Hepatocyte (in vitro differentiated cells): Measurements from ENCODE around the gene XYLT1. TPM values are rescaled to one million over a fixed set of nuclear protein-coding genes. Genes with fewer than 3 reads are reported as not detected.

Experiments
- DNase-seq: peaks from one replicate; pipeline ENCODE4 v3.0.0-alpha.2; 2016; ENCODE audit warnings: low spot score
- H2AFZ ChIP-seq: fragments of 200-600 bp; sonication (generic); 2 replicates; pipeline ENCODE4 v1.6.0; 2016; ENCODE audit warnings: antibody characterized with exemption, mild to moderate bottlenecking
- H3K27ac ChIP-seq: fragments of 200-600 bp; sonication (generic); 2 replicates; pipeline ENCODE4 v1.5.1; 2016; ENCODE audit warnings: mild to moderate bottlenecking
- H3K27me3 ChIP-seq: fragments of 200-600 bp; sonication (generic); 2 replicates; pipeline ENCODE4 v1.6.1; 2016
- H3K36me3 ChIP-seq: fragments of 200-600 bp; sonication (generic); replicated peaks from 2 replicates; pipeline ENCODE4 v1.5.1; 2016; ENCODE audit warnings: low read depth; ENCODE audit not compliant: insufficient read depth
- H3K4me1 ChIP-seq: fragments of 200-600 bp; sonication (generic); 2 replicates; pipeline ENCODE4 v1.5.1; 2016; ENCODE audit warnings: mild to moderate bottlenecking, moderate library complexity; ENCODE audit not compliant: insufficient read depth
- H3K4me2 ChIP-seq: fragments of 200-600 bp; sonication (generic); 2 replicates; pipeline ENCODE4 v1.6.0; 2016
- H3K4me3 ChIP-seq: fragments of 200-600 bp; sonication (generic); 2 replicates; pipeline ENCODE4 v1.5.1; 2016; ENCODE audit warnings: mild to moderate bottlenecking
- H3K79me2 ChIP-seq: fragments of 200-600 bp; sonication (generic); 2 replicates; pipeline ENCODE4 v1.6.0; 2017; ENCODE audit warnings: mild to moderate bottlenecking
- H3K9me2 ChIP-seq: fragments of 200-600 bp; sonication (generic); replicated peaks from 2 replicates; pipeline ENCODE4 v1.6.0; 2017; ENCODE audit warnings: mild to moderate bottlenecking; ENCODE audit not compliant: insufficient read depth
- H3K9me3 ChIP-seq: fragments of 200-600 bp; sonication (generic); 2 replicates; pipeline ENCODE4 v1.5.1; 2016; ENCODE audit warnings: low read depth, mild to moderate bottlenecking
- H4K20me1 ChIP-seq: fragments of 200-600 bp; sonication (generic); 2 replicates; pipeline ENCODE4 v1.6.0; 2016; ENCODE audit warnings: mild to moderate bottlenecking; ENCODE audit not compliant: insufficient read depth, poor library complexity, severe bottlenecking
- EZH2 ChIP-seq: fragments of 200-600 bp; sonication (generic); IDR thresholded peaks from 2 replicates; pipeline ENCODE4 v1.6.1; 2016; ENCODE audit warnings: antibody characterized with exemption, mild to moderate bottlenecking, borderline replicate concordance
- EZH2phosphoT487 ChIP-seq: fragments of 200-600 bp; sonication (generic); IDR thresholded peaks from one replicate; pipeline ENCODE4 v1.6.1; 2018; ENCODE audit warnings: antibody characterized with exemption, mild to moderate bottlenecking, low read depth, moderate library complexity; ENCODE audit not compliant: unreplicated experiment, severe bottlenecking
- WGBS: methylation state at CpG from one replicate; pipeline ENCODE4 v1.1.6; 2016; ENCODE audit warnings: low lambda C conversion rate; ENCODE audit errors: missing lambda C conversion rate; 5-methylcytosine and 5-hydroxymethylcytosine counted together
- polyA plus RNA-seq: library from polyadenylated mRNA; unstranded; fragments of >200 nt; fragmentation: Nextera tagmentation; extraction: Ambion mirVana; gene quantifications from 2 replicates; pipeline ENCODE4 v1.2.1, GENCODE V29; 2016
- total RNA-seq: library from RNA; depleted of rRNA; stranded (reverse); fragments of >200 nt; gene quantifications from 2 replicates; pipeline ENCODE4 v1.2.3, GENCODE V29; 2014
- TF ChIP-seq, protein P1 (sequence below): fragments of 200-600 bp; sonication (generic); IDR thresholded peaks from 2 replicates; pipeline ENCODE4 v1.5.1; 2016; ENCODE audit warnings: antibody characterized with exemption, mild to moderate bottlenecking; ENCODE audit not compliant: poor library complexity

Gene XYLT1
- total and polyA plus RNA-seq, 2 experiments from 2014 or later: 6.9 to 13.7 TPM

DNA sequence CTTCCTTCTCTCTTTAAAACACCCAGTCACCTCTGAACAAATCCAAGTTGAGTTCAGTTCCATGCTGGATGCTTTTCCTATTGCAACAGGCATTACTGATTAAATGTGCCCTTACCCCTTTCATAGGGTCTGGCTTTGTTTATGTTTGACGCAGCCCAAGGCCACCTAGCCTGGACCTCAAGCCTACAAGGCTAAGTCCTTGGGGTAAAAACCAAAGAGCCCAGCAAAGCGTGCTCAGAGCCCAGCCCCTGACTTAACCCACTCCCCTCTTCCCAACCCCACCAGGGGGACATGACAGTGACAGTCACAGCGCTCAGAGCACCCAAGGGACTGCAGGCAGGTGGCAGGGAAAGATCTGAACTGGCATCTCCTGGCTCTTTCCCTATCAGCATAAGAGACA, 200.6 kb downstream of the XYLT1 start:
- TF ChIP-seq EZH2 (no peak), EZH2phosphoT487 (no peak)
- TF ChIP-seq, protein P1, sequence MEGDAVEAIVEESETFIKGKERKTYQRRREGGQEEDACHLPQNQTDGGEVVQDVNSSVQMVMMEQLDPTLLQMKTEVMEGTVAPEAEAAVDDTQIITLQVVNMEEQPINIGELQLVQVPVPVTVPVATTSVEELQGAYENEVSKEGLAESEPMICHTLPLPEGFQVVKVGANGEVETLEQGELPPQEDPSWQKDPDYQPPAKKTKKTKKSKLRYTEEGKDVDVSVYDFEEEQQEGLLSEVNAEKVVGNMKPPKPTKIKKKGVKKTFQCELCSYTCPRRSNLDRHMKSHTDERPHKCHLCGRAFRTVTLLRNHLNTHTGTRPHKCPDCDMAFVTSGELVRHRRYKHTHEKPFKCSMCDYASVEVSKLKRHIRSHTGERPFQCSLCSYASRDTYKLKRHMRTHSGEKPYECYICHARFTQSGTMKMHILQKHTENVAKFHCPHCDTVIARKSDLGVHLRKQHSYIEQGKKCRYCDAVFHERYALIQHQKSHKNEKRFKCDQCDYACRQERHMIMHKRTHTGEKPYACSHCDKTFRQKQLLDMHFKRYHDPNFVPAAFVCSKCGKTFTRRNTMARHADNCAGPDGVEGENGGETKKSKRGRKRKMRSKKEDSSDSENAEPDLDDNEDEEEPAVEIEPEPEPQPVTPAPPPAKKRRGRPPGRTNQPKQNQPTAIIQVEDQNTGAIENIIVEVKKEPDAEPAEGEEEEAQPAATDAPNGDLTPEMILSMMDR: no peak
- no peaks in the 10 kb centered on the region for H4K20me1 ChIP-seq
- peak overlapping the region; percentile 37 for H3K27ac ChIP-seq
- no peak overlapping the region for H2AFZ ChIP-seq
- no peak overlapping the region for H3K4me3 ChIP-seq
- H3K27me3 ChIP-seq: no peaks in the 10 kb centered on the region
- no peaks in the 10 kb centered on the region for H3K36me3 ChIP-seq
- 88% methylated on average over 3 of the region's 3 CpGs for WGBS
- H3K4me2 ChIP-seq: peak overlapping the region; percentile 44
- no peaks in the 10 kb centered on the region for H3K9me3 ChIP-seq
- no peaks in the 10 kb centered on the region for H3K9me2 ChIP-seq
- peaks cover 15% of the 10 kb centered on the region for H3K79me2 ChIP-seq
- peaks cover 28% of the 10 kb centered on the region for H3K4me1 ChIP-seq
- no peak for DNase-seq

DNA sequence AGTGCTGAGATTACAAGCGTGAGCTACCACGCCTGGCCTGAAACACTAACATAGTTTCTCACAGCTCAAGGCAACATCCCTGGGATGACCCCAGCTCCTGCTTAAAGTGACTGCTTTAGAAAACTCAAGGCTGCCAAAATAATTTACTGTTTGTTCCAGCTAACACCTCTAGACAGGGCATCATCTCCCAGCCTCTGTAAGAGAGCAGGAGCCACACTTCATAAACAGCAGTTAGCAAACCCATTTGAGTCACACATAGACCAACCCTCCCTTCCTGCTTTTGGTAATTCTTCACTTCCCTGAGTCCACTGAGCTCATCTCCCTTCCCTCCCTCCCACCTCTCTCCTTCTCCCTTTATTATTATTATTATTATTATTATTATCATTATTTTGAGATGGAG, 201.3 kb downstream of the XYLT1 start:
- Histone ChIP-seq H3K9me2 (no peaks in the 10 kb centered on the region), H3K4me1 (peaks cover 22% of the 10 kb centered on the region), H3K79me2 (peaks cover 15% of the 10 kb centered on the region), H3K4me2 (no peak overlapping the region), H3K27me3 (no peaks in the 10 kb centered on the region), H2AFZ (no peak overlapping the region), H4K20me1 (no peaks in the 10 kb centered on the region), H3K27ac (no peak overlapping the region), H3K36me3 (no peaks in the 10 kb centered on the region), H3K4me3 (no peak overlapping the region), H3K9me3 (no peaks in the 10 kb centered on the region)
- 94% methylated on average over 2 of the region's 2 CpGs for WGBS
- no peak for TF ChIP-seq EZH2phosphoT487
- no peak for TF ChIP-seq EZH2
- TF ChIP-seq, protein P1: no peak
- no peak for DNase-seq

DNA sequence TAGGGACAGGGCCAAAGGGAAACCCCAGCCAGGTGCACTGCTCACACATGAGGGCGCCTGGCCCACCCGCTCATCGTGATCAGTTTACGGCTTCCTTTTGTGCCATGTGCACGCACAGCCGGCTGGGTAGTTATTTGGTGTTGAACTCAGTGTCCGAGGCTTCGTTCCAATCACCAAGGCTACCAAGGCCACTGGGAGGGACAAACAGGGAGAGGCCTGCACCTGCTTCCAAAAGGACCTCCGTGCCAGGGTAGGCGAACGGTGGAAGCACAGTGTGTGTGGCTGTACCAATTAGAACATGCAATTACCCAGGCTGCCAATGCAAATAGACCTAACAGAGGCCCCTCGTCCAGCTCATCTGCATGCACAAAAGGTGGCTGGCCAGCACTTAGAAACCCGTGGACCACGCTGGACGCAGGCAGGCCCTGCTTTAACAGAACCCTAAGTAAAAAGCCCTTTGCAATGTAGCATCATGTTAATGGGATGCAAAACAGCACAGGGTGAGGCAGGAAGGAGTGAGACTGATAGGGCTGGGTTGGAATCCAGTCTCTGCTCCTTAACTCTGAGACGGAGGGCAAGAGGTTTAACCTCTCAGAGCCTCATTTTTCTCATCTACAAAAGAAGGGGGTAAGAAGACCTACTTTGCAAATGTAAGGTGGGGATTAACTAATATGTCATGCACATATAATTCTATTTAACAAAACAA, 204.0 kb downstream of the XYLT1 start:
- Histone ChIP-seq H3K9me2 (no peaks in the 10 kb centered on the region), H3K27ac (no peak overlapping the region), H3K36me3 (no peaks in the 10 kb centered on the region), H3K4me2 (no peak overlapping the region), H4K20me1 (no peaks in the 10 kb centered on the region), H3K9me3 (no peaks in the 10 kb centered on the region), H3K27me3 (no peaks in the 10 kb centered on the region), H3K79me2 (peaks cover 10% of the 10 kb centered on the region), H3K4me1 (peaks cover 19% of the 10 kb centered on the region), H3K4me3 (no peak overlapping the region), H2AFZ (no peak overlapping the region)
- 88% methylated on average over 16 of the region's 16 CpGs for WGBS
- no peak for DNase-seq
- TF ChIP-seq, protein P1: no peak
- TF ChIP-seq EZH2phosphoT487: no peak
- TF ChIP-seq EZH2: no peak
